GM19455 (cell line): Measurements from ENCODE around the gene BLTP3B.
"Not testable (repeated sequence)": the region's sequence is repeated elsewhere in the genome, so short reads cannot be mapped to it uniquely, and the experiment has no call there.

Experiments used
- ATAC-seq: cut with Tn5 transposase; IDR thresholded peaks from one replicate; pipeline ENCODE4 v1.9.1; 2021; ENCODE audit not compliant: unreplicated experiment

Gene BLTP3B, protein sequence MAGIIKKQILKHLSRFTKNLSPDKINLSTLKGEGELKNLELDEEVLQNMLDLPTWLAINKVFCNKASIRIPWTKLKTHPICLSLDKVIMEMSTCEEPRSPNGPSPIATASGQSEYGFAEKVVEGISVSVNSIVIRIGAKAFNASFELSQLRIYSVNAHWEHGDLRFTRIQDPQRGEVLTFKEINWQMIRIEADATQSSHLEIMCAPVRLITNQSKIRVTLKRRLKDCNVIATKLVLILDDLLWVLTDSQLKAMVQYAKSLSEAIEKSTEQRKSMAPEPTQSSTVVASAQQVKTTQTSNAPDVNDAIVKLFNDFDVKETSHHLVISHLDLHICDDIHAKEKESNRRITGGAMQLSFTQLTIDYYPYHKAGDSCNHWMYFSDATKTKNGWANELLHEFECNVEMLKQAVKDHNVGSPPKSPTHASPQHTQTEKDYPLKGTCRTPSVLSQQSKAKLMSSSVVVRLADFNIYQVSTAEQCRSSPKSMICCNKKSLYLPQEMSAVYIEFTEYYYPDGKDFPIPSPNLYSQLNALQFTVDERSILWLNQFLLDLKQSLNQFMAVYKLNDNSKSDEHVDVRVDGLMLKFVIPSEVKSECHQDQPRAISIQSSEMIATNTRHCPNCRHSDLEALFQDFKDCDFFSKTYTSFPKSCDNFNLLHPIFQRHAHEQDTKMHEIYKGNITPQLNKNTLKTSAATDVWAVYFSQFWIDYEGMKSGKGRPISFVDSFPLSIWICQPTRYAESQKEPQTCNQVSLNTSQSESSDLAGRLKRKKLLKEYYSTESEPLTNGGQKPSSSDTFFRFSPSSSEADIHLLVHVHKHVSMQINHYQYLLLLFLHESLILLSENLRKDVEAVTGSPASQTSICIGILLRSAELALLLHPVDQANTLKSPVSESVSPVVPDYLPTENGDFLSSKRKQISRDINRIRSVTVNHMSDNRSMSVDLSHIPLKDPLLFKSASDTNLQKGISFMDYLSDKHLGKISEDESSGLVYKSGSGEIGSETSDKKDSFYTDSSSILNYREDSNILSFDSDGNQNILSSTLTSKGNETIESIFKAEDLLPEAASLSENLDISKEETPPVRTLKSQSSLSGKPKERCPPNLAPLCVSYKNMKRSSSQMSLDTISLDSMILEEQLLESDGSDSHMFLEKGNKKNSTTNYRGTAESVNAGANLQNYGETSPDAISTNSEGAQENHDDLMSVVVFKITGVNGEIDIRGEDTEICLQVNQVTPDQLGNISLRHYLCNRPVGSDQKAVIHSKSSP (N-terminal part only)

DNA sequence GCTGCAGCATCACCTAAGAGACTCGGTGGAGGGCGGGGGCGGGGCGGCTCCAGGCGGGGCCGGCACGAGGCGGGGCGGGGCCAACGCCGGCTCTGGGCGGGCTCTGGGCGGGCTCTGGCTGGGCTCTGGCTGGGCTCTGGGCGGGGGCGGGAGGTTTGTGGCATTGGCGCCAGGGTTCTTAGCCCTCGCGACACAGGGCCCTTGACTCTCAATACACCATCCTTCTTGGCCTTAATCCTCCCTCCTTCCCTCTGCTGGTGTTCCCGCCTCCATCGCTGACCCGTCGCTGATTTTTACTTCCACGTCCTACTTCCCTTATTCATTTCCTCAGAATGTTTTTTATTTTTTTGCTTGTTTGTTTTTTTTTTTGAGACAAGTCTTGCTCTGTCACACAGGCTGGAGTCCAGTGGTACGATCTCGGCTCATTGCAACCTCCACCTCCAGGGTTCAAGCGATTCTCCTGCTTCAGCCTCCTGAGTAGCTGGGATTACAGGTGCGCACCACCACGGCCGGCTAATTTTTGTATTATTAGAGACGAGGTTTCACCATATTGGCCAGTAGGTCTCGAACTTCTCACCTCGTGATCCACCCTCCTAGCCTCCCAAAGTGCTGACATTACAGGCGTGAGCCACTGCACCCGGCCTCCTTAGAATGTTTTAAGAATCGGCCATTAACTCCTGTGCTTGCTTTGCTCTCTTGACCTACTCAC is at the start of gene BLTP3B:
TSS of gene BLTP3B (minus strand) at position 24 of the 709 bp plus-strand sequence. CDS start 239 bp downstream, outside the sequence.
- peak; percentile 76 for ATAC-seq

DNA sequence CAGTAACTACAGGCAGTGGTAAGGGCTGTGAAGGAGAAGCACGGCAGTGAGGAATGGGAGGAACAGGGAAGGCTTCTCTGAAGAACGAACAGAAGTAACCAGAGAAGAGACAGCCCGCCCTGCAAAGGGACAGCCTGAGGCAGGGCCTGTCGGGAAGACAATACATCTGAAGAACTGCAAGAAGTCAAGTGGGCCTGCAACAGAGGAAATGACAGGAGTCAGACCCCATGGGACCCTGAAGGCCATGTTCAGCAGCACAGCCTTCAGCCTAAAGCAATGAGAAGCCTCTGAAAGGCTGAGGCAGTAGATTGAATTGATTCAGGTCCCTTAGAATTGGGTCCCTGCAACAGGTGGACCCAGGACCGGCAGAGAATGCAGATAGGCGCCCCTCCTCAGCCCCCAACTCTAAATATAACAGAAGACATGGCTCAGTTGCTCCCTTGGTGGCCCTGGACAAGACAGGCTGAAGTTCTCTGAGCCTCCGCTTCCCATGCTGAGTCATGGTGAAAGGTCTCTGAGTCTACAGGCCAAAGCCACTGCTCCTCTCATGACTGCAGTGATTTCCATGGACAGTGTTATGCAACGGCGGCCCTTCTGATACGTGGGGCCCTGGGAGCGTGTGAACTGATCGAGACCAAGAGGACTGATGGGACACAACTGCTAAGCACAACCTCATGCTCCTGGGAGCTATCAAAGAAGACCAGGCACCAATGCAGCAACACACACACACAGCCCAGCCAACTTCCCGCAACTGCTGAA is 47.1 kb upstream of the BLTP3B start:
- no peak for ATAC-seq

DNA sequence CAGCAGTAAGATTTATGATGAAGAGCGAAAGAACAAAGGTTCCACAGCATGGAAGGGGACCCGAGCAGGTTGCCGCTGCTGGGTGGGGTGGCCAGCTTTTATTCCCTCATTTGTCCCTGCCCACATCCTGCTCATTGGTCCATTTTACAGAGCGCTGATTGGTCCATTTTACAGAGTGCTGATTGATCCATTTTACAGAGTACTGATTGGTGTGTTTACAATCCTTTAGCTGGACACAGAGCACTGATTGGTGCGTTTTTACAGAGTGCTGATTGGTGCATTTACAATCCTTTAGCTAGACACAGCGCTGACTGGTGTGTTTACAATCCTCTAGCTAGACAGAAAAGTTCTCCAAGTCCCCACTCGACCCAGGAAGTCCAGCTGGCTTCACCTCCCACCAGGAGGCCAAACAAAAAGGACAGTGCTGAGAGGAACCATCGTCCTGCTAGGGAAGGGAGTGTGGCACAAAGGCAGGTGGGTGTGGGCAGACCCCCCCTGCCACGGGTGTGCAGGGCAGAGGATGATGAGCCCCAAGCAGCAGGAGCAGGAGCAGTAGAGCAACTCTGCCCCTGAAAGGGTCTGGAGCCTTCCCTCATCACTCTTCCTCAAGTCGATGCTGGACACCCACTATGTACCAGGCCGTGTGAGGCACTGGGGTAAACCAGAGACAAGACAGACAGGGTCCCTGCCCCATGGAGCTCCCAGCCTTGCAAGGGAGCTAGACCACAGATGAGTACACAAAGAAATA is 46.4 kb upstream of the BLTP3B start:
- not testable (repeated sequence) for ATAC-seq

DNA sequence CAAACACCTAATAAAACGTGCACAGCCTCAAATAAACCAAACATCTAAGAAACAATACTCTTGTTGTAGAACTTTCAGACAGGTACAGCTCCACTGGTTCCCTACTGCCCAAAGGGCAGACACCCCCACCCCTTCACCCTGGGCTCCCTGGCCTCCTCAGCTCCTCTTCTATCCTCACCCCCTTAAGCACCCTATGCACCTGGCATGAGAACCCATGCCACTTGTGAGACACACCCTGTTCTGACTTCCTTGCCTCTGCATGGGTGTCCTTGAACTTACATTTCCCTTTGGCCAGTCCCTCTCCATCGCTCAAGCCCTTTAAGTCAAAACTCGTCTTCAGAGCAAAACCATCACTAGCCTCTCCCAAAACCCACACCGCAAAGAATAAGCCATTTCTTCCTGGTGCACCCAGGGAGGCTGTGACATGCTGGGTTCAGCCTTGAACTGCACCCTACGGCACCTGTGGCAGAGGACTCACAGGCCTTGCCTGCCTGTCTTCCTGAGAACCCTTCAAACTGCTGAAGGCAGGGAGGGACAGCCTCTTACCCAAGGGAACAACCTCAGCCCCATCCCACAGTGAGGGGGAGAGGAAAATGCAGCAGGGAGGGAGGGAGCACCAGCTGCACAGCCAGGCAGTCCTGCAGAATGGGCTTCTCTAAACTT is 45.3 kb upstream of the BLTP3B start:
- ATAC-seq = no peak

DNA sequence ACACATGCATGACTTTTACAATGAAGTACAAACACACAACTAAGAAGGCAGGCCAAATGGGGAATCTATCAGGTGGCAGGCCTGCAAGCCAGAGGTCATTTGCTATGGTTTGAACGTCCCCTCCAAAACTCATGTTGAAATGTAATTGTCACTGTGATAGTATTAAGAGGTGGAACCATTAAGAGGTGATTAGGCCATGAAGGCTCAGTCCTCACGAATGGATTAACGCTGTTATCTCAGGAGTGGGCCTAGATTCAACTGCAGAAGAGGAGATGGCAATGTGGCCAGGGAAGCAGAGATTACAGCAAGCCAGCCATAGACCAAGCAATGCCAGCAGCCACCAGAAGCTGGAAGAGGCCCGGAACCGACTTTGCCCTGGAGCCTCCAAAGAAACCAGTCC is 44.4 kb upstream of the BLTP3B start:
- no peak for ATAC-seq

DNA sequence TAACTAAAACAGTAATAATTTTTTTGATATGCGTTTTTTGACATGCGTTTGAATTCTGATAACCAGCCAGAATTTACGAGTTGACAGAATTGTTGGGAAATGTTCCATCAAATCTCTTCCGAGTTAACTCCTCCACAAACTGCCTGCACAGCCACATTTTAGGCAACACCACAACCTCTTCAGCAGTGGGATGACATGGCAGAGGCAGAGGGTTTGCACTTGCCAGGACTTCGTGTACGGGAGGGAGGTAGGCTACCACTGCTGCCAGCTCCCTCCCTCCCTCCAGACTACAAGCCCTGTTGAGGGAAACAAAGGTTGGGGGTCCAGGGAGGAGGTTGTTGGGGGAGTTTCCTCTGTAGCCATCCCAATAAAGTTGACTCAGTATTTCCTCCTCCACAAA is 43.4 kb upstream of the BLTP3B start:
- ATAC-seq = no peak

DNA sequence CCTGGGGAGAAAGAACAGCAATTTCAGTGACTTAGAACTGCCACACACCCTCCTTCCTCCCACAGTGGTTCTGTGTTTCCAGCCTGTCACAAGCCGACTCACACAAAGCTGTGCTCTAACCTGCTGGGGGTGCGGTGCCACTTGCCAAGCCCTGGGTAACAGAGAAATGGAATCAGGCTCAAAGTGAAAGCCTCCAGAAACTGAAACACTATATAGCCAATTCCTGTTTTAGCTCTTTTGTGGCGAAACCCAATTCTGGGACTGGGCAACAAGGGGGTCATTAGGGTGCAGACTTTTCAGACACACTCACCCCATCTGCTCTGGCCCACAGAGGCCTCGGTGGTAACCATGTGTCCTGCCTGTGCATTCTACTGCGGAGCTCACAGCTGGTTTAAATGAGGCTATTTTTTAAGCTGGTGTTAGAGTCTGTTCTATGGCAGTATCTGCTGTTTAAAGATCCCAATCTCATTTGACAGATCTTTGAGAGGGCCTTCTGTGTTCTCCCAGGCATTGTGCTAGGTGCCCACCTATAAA is 42.8 kb upstream of the BLTP3B start:
- ATAC-seq = peak; percentile 84

DNA sequence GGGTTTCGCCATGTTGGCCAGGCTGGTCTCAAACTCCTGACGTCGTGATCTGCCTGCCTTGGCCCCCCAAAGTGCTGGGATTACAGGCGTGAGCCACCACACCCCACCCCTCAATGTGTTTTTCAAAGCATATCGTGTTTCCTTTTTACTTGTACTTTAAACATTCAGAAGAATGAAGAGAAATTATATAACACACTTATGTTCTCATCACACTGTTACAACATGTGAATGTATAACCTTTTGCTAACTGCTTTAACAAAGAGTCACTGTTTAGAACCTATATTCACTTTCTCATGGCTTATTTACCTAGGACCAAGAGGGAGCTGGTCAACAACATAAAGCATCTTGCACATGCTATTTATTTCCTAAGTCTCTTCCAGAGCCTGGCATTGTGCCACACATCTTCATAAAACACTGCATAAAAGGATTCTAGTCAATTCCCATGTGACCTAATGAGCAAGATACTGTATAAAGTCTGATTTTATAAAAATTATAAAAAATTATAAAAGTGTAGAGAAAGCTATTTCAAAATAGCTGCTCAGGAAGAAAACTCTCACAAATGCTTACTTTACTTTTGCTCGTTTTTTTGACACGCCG is 42.0 kb upstream of the BLTP3B start:
- ATAC-seq = no peak

DNA sequence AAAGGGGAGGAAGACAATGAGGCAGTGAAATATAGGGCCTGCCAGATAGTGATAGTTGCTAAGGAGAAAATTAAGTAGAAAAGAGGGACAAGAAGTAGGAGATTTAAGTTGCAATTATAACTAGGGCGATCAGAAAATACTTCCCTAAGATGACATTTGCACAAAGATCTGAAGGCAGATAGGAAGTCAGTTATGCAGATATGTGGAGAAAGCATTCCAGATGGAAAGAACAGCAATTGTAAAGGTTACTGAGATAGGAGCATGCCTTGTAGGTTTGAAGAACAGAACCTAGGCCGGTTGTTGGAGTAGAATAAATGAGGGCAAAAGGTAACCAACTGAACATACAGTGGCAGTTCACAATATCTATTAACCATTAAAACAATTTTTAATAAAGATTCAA is 36.6 kb upstream of the BLTP3B start:
- ATAC-seq = no peak

DNA sequence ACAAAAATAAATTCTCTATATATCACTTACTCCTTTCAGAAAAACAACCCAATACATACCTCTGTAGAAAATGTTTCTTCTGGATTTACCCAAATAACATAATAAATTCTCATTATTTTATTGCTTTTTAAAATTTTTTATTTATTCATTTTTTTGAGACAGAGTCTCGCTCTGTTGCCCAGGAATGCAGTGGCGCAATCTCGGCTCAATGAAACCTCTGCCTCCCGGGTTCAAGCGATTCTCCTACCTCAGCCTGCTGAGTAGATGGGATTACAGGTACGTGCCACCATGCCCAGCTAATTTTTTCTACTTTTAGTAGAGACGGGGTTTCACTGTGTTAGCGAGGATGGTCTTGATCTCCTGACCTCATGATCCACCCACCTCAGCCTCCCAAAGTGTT is 33.8 kb upstream of the BLTP3B start:
- not testable (repeated sequence) for ATAC-seq

DNA sequence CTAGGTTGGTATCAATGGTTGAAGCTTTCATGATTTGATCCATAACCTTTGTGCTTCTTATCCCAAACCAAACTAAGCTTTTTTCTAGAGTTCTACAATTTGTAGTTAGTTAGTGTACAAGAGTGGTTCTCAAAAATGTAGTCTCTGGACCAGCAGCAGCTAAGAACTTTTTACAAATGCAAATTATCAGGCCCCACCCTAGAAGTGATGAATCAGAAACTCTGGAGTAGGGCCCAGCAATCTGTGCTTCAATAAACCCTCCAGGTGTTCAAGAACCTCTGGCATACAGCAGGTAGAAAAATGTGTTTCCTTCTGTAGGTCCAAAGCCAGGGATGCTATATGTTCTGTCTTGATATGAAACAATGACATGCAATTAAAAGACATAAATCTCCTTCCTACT is 31.8 kb upstream of the BLTP3B start:
- no peak for ATAC-seq

DNA sequence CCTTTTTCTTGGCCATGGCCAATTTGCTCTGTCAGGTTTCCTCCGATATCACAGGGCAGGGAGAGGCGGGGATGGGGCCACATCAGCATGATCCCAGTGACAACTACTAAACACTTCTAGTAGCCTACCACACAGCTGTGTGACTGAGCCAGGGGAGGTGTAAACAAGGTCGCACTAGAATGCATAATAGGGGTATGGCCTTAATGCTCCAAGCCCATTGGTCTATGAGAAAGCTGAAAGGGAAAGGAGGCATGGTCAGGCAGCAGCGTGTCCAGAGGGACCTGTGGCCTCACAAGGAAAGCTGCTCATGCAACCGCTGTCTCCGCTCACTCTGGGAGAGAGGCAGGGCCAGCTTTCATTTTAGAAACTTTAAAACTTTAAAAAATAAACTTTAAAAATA is 30.4 kb upstream of the BLTP3B start:
- ATAC-seq = no peak

DNA sequence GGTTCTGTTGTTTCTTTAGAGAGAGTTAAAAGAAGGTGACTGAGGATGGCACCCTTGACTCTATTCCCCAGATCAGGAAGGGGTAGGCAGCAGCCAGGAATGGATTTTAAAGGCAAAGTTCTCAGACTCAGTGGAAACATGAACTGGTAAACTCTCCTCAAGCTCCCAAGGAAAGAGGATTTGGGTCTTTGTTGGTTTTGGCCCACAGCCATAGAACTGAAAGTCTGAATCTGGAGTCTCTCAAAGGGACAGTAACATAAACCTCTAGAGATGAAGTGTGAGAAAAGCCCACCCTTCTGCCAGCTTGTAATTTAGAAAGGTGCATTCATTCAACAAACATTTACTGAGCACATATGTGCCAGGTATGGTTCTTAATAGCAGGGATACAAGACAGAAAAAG is 28.6 kb upstream of the BLTP3B start:
- ATAC-seq = no peak

DNA sequence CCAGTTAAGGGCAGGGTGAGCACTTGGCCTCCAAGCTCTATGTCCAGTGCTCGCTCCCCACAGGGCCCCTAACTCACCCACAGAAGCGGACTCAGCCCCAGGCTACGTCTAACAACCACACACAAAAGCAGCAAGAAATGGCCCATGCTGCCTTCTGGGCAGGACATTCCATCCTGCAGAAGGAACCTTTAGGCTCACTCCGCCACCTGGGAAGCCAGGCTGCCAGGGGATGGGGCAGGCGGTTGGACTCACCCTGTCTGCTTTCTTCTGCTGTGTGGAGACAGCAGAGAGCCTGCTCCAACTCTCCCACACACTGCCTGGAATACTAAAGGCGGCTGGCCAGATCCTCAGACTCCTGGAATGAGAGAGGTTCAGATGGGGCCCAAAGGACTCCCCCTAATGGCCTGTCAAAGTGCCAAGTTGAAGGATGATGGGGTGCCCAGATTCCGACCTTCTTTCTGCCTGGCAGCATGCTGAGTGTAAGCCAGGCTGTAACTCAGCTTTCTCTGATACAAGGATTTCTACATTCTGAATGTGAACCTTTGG is 27.7 kb upstream of the BLTP3B start:
- ATAC-seq = no peak

DNA sequence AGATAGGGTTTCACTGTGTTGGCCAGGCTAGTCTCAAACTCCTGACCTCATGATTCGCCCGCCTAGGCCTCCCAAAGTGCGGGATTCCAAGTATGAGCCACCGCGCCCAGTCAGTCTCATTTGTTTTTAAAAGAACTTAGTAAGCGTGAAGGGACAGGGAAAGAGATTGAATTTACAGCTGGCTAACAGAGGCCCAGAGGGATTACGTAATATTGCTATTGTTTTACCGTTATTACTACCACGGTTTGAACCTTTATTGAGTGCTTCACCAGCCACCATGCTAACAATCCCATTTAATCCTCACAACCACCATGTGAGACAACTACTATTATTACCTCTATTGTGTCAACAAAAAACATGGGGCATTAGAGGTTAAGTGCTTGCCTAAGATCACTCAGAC is 26.7 kb upstream of the BLTP3B start:
- no peak for ATAC-seq

DNA sequence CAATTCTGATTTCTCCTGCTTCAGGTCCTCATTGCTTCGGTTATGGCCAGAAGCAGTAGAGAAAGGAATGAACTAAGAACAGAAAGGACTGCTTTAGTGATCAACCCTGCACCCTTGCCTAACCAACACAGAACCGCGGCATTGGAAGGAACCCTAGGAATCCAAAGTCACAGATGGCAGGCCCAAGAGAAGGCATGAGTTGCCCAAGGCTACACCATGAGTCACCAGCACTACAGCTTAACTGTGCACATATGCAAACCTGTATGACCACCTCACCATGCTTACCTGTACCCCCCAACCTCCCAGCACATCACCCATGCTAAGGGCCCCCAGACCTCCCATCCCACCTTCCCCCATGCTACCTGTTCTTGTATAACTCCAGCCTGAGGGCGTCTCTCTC is 25.9 kb upstream of the BLTP3B start:
- ATAC-seq = no peak

DNA sequence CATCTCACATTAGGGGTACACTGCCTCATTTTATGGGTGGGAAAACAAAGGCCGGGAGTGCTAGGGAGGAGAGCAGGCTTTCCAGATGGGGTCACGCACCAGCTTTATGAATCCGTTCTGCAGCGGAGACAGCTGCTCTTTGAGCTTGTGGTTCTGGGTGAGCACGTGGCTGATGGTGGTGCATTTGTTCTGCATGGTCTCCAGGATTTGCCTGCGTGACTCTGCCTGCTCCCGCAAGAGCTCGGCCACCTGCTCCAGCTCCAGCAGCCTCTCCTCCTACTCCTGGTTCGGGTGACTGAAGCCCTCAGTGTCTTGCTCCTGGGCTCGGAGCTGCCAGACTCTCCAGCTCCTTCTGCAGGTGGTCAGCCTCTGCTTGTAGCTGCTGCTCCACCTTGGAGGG is 23.6 kb upstream of the BLTP3B start:
- no peak for ATAC-seq

DNA sequence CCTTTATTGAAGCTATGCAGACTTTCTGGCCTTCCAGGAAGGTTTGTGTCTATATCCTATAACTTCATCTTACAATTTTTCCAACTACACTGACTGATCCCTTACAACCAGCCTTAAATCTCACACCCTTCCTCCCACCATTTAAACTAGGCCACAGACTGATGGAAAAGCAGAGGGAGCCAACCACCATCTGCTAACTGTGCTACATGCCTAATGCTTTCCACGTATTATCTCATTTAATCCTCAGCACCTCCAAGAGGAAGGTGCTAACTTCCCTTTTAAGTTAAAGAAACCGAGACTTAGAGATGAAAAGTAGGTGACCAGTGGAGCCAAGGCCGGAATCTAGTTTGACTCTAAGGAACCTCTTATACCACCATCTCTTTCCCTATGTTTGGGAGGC is 22.7 kb upstream of the BLTP3B start:
- no peak for ATAC-seq
